Endodermal cell (in vitro differentiated cells): ENCODE measurements around the gene NLRP5. TPM values are rescaled to one million over a fixed set of nuclear protein-coding genes. Genes with fewer than 3 reads are reported as not detected.
A peak's percentile ranks its signal among the peaks of the same experiment; 100 is the strongest.

Experiments used
- DNase-seq: peaks from one replicate; pipeline ENCODE4 v3.0.0-alpha.2; 2017
- H3K27ac ChIP-seq: 2 replicates; pipeline ENCODE4 v1.5.1; 2013; ENCODE audit warnings: mild to moderate bottlenecking, low read depth, low read length, moderate library complexity
- H3K27me3 ChIP-seq: 2 replicates; pipeline ENCODE4 v1.6.1; 2013; ENCODE audit warnings: mild to moderate bottlenecking, low read length, moderate library complexity; ENCODE audit not compliant: insufficient read depth, control insufficient read depth, poor library complexity, severe bottlenecking
- H3K36me3 ChIP-seq: 2 replicates; pipeline ENCODE4 v1.7.0; 2013; ENCODE audit warnings: mild to moderate bottlenecking, low read length, moderate library complexity; ENCODE audit not compliant: control insufficient read depth, insufficient read depth
- H3K4me1 ChIP-seq: one replicate; pipeline ENCODE4 v1.7.0; 2013; ENCODE audit warnings: low read length; ENCODE audit not compliant: control insufficient read depth, insufficient read depth
- H3K4me3 ChIP-seq: 2 replicates; pipeline ENCODE4 v1.5.1; 2013; ENCODE audit warnings: mild to moderate bottlenecking, low read length, moderate library complexity
- H3K9ac ChIP-seq: 2 replicates; pipeline ENCODE4 v1.6.1; 2013; ENCODE audit warnings: mild to moderate bottlenecking, low read length, moderate library complexity; ENCODE audit not compliant: poor library complexity, severe bottlenecking; ENCODE audit errors: extremely low read depth
- H3K9me3 ChIP-seq: 2 replicates; pipeline ENCODE4 v1.6.1; 2013; ENCODE audit warnings: mild to moderate bottlenecking, low read length, moderate library complexity; ENCODE audit not compliant: control insufficient read depth
- H3K27ac Mint-ChIP-seq: 2 replicates; pipeline ENCODE4 v1.8.0; 2020; ENCODE audit warnings: mixed read lengths
- H3K27me3 Mint-ChIP-seq: 2 replicates; pipeline ENCODE4 v1.8.0; 2021; ENCODE audit warnings: mild to moderate bottlenecking, mixed read lengths; ENCODE audit not compliant: insufficient read depth
- H3K36me3 Mint-ChIP-seq: 2 replicates; pipeline ENCODE4 v1.8.0; 2020; ENCODE audit warnings: low read depth, mixed read lengths
- H3K4me1 Mint-ChIP-seq: 2 replicates; pipeline ENCODE4 v1.8.0; 2020; ENCODE audit warnings: mixed read lengths
- H3K4me3 Mint-ChIP-seq: 2 replicates; pipeline ENCODE4 v1.8.0; 2020; ENCODE audit warnings: mild to moderate bottlenecking, moderate library complexity, mixed read lengths
- H3K9me3 Mint-ChIP-seq: 2 replicates; pipeline ENCODE4 v1.8.0; 2020; ENCODE audit warnings: mild to moderate bottlenecking, mixed read lengths
- WGBS, 2 experiments: methylation state at CpG; one replicate each; pipeline versions ENCODE4 v1.1.5 to v1.1.7; 2013; ENCODE audit warnings: missing lambda C conversion rate in 2 of 2, mixed read lengths in 1 of 2; ENCODE audit not compliant: insufficient coverage in 1 of 2, insufficient read length in 1 of 2; 5-methylcytosine and 5-hydroxymethylcytosine counted together
- total RNA-seq, 2 donors: library from RNA; stranded (reverse); fragmentation: NEBNext Ultra II Directional in 1 of 2; extraction: Animal tissue kit (Norgen Biotek cat#: 25700) in 1 of 2; gene quantifications; 2 replicates in 1 of 2; 3 replicates in 1 of 2; pipeline ENCODE4 v1.2.1, GENCODE V29; 2021
- TF ChIP-seq, protein P1 (sequence below): fragments of 200-600 bp; sonication (generic); conservative IDR thresholded peaks from 2 replicates; pipeline ENCODE4 v1.5.0; 2021; ENCODE audit warnings: antibody characterized with exemption, mild to moderate bottlenecking

NLRP5 gene
- total RNA-seq, 2 donors from 2014 or later: not detected

DNA sequence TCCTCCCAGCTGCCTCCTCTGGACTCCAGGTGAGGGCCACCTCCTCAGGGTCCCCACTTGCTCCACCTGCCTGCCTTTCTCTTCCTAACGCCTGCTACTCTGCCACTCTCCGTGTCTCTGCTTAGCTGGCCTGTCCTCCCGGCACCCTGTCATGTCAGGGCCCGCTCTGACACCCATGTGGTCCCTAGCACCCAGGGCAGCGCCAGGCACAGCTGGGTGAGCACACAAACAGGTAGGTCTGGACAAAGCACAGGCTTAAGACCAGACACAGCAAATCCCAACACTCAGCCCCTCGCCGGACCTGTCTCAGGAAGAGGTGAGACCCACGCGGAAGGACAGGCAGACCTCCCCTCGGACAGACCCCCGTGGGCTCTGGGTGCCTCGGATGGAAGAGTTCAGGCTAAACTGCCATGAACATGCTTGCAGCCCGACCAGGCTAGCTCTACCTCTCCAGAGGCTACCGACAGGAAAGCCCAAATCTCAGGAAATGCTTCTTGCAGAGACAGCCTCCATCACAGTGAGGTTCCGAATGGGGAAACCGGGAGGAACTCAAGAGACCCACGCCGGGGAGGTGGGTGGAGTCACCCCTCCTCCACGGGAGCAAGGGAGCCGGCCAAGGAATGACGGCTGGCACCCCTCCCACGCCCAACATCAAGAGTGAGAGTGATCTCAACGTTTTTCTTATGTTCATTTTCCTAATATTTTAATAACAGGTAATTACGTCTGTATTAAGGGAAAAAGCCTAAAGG lies 122.0 kb downstream of the NLRP5 start:
- Histone ChIP-seq H3K27ac (no peak overlapping the region), H3K4me1 (peaks cover 5% of the 10 kb centered on the region), H3K27me3 (no peaks in the 10 kb centered on the region), H3K9ac (no peak overlapping the region), H3K36me3 (peaks cover 3% of the 10 kb centered on the region), H3K9me3 (no peaks in the 10 kb centered on the region), H3K4me3 (no peak overlapping the region)
- no peak overlapping the region for H3K4me3 Mint-ChIP-seq
- no peak for DNase-seq
- 80 to 84% methylated on average over 13 to 24 of the region's 24 CpGs for WGBS, 2 experiments
- peaks cover 34% of the 10 kb centered on the region for H3K4me1 Mint-ChIP-seq
- no peaks in the 10 kb centered on the region for H3K9me3 Mint-ChIP-seq
- TF ChIP-seq, protein P1, sequence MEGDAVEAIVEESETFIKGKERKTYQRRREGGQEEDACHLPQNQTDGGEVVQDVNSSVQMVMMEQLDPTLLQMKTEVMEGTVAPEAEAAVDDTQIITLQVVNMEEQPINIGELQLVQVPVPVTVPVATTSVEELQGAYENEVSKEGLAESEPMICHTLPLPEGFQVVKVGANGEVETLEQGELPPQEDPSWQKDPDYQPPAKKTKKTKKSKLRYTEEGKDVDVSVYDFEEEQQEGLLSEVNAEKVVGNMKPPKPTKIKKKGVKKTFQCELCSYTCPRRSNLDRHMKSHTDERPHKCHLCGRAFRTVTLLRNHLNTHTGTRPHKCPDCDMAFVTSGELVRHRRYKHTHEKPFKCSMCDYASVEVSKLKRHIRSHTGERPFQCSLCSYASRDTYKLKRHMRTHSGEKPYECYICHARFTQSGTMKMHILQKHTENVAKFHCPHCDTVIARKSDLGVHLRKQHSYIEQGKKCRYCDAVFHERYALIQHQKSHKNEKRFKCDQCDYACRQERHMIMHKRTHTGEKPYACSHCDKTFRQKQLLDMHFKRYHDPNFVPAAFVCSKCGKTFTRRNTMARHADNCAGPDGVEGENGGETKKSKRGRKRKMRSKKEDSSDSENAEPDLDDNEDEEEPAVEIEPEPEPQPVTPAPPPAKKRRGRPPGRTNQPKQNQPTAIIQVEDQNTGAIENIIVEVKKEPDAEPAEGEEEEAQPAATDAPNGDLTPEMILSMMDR: no peak
- H3K27ac Mint-ChIP-seq: peak overlapping the region; percentile 13
- H3K27me3 Mint-ChIP-seq: no peaks in the 10 kb centered on the region
- peaks cover 11% of the 10 kb centered on the region for H3K36me3 Mint-ChIP-seq

DNA sequence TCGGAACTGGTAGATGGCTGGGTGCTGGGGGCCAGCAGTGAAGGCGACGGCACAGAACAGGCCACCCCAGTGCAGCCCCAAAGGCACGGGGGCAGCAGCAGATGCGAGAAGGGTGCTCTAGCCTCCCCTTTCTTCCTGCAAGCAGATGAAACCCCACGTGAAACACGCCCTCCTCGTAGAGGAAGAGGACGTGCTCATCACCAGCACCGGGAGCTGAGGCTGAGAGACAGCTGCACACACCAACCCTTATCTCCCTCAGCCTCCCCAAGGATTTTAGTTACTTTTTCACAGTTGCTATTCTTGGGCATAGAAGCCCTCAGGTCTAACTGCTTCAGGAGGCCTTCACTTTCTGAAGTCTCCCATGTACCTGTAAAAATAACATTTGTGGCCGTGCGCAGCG lies 122.7 kb downstream of the NLRP5 start:
- H3K27me3 ChIP-seq: no peaks in the 10 kb centered on the region
- no peak overlapping the region for H3K27ac Mint-ChIP-seq
- H3K9ac ChIP-seq: no peak overlapping the region
- peaks cover 5% of the 10 kb centered on the region for H3K4me1 ChIP-seq
- no peak for DNase-seq
- H3K4me3 ChIP-seq: no peak overlapping the region
- no peaks in the 10 kb centered on the region for H3K27me3 Mint-ChIP-seq
- no peak overlapping the region for H3K27ac ChIP-seq
- peaks cover 11% of the 10 kb centered on the region for H3K36me3 Mint-ChIP-seq
- 92 to 95% methylated on average over 7 to 13 of the region's 13 CpGs for WGBS, 2 experiments
- TF ChIP-seq, protein P1: no peak
- H3K9me3 Mint-ChIP-seq: no peaks in the 10 kb centered on the region
- no peaks in the 10 kb centered on the region for H3K9me3 ChIP-seq
- peaks cover 38% of the 10 kb centered on the region for H3K4me1 Mint-ChIP-seq
- no peak overlapping the region for H3K4me3 Mint-ChIP-seq
- H3K36me3 ChIP-seq: peaks cover 3% of the 10 kb centered on the region

GRCh38 chr19:56110515-56111448 lies 124.2 kb downstream of the NLRP5 start:
- H3K4me1 Mint-ChIP-seq: peaks cover 42% of the 10 kb centered on the region

More at GRCh38 chr19:56110515-56111448, 124.2 kb downstream of the NLRP5 start:
- peaks cover 5% of the 10 kb centered on the region for H3K4me1 ChIP-seq
- H3K27me3 ChIP-seq: no peaks in the 10 kb centered on the region
- Mint-ChIP-seq H3K4me3 (no peak overlapping the region), H3K9me3 (no peaks in the 10 kb centered on the region), H3K27ac (peak overlapping the region; percentile 64), H3K27me3 (no peaks in the 10 kb centered on the region), H3K36me3 (peaks cover 16% of the 10 kb centered on the region)
- no peak for DNase-seq
- 73 to 83% methylated on average over 3 to 9 of the region's 12 CpGs for WGBS, 2 experiments
- H3K36me3 ChIP-seq: peaks cover 13% of the 10 kb centered on the region
- TF ChIP-seq, protein P1: no peak
- H3K9me3 ChIP-seq: no peaks in the 10 kb centered on the region
- H3K4me3 ChIP-seq: no peak overlapping the region
- peak overlapping the region; percentile 79 for H3K27ac ChIP-seq
- H3K9ac ChIP-seq: no peak overlapping the region

Other genes with a start within 250 kb of the NLRP5 start
- not detected for gene NLRP9, start 248.4 kb upstream of the NLRP5 start, total RNA-seq
- gene RFPL4A, start 227.7 kb upstream of the NLRP5 start, total RNA-seq: not detected
- gene RFPL4AL1, start 217.7 kb upstream of the NLRP5 start, total RNA-seq: not detected
- not detected for gene NLRP11, start 154.8 kb upstream of the NLRP5 start, total RNA-seq
- gene NLRP4, start 150.2 kb upstream of the NLRP5 start, total RNA-seq: not detected
- gene NLRP13, start 54.4 kb upstream of the NLRP5 start, total RNA-seq: not detected
- gene NLRP8, start 38.9 kb upstream of the NLRP5 start, total RNA-seq: not detected
- gene ZNF787, start 134.5 kb downstream of the NLRP5 start, total RNA-seq: 10 to 100 TPM; 42.1 to 43.7 TPM
- 10 to 100 TPM; 50.2 to 58.8 TPM for gene ZNF444, start 154.5 kb downstream of the NLRP5 start, total RNA-seq
- under 1 TPM in 1 of 2 donors, not detected in 1; 0.40 TPM for gene GALP, start 189.2 kb downstream of the NLRP5 start, total RNA-seq
- not detected for gene ZSCAN5B, start 211.0 kb downstream of the NLRP5 start, total RNA-seq
- not detected for gene ZSCAN5C, start 215.5 kb downstream of the NLRP5 start, total RNA-seq